ENCODE results near the gene PITPNM2.

- TF ChIP-seq CTCF (IDR thresholded peaks at IDR 0.05; ENCODE audit: poor library complexity, severe bottlenecking): no peak
- no peak for TF ChIP-seq MXI1 (conservative IDR thresholded peaks at IDR 0.05; ENCODE audit: poor library complexity, severe bottlenecking)
- TF ChIP-seq EZH2 (IDR thresholded peaks at IDR 0.05; ENCODE audit: borderline replicate concordance, insufficient read depth, low read length, poor library complexity, severe bottlenecking): no peak
- TF ChIP-seq POLR2AphosphoS5 (IDR thresholded peaks at IDR 0.05): no peak
These were observed 35.3 kb downstream of the PITPNM2 start for GRCh38 chr12:123115409-123116121.
